ENCODE results near the gene LHFPL2. TPM values are rescaled to one million over a fixed set of nuclear protein-coding genes. Genes with fewer than 3 reads are reported as not detected.

Gene LHFPL2
- total RNA-seq, 4 donors from 2014 or later = 10.3 to 11.6 (median 10.8) TPM

DNA sequence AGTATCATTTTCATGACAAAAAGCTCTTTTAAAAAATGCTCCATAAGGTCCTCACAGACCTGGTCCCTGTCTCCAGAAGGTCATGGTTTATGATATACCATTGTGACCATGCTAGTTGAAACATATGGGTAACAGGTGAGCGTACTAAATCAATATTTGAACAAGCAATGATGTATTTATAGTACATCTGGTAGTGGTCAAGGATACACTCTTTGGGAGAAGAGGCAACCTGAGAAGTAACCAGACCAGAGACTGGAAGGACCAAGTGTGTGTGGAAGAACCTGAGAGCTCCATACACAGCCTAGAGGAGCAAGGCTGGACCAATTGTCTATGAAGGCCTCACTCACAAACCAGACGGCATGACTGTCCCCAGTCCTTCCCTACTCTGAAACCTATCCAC is 55.1 kb downstream of the LHFPL2 start:
- WGBS = 93% methylated on average over 2 of the region's 2 CpGs
- no peaks in the 10 kb centered on the region for H3K27me3 ChIP-seq
- no peak for DNase-seq (ENCODE audit: low spot score in 2 of 2)
- TF ChIP-seq, protein P1, sequence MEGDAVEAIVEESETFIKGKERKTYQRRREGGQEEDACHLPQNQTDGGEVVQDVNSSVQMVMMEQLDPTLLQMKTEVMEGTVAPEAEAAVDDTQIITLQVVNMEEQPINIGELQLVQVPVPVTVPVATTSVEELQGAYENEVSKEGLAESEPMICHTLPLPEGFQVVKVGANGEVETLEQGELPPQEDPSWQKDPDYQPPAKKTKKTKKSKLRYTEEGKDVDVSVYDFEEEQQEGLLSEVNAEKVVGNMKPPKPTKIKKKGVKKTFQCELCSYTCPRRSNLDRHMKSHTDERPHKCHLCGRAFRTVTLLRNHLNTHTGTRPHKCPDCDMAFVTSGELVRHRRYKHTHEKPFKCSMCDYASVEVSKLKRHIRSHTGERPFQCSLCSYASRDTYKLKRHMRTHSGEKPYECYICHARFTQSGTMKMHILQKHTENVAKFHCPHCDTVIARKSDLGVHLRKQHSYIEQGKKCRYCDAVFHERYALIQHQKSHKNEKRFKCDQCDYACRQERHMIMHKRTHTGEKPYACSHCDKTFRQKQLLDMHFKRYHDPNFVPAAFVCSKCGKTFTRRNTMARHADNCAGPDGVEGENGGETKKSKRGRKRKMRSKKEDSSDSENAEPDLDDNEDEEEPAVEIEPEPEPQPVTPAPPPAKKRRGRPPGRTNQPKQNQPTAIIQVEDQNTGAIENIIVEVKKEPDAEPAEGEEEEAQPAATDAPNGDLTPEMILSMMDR (IDR thresholded peaks at IDR 0.05) = no peak
- TF ChIP-seq EP300 (IDR thresholded peaks at IDR 0.05) (no peak), POLR2A (IDR thresholded peaks at IDR 0.05) (no peak), POLR2AphosphoS5 (IDR thresholded peaks at IDR 0.05) (no peak)
- no peak overlapping the region for H3K4me3 ChIP-seq
- no peaks in the 10 kb centered on the region for H3K36me3 ChIP-seq
- H3K9me3 ChIP-seq = no peaks in the 10 kb centered on the region
- H3K4me1 ChIP-seq = peaks cover 41% of the 10 kb centered on the region
- no peak overlapping the region for H3K27ac ChIP-seq

DNA sequence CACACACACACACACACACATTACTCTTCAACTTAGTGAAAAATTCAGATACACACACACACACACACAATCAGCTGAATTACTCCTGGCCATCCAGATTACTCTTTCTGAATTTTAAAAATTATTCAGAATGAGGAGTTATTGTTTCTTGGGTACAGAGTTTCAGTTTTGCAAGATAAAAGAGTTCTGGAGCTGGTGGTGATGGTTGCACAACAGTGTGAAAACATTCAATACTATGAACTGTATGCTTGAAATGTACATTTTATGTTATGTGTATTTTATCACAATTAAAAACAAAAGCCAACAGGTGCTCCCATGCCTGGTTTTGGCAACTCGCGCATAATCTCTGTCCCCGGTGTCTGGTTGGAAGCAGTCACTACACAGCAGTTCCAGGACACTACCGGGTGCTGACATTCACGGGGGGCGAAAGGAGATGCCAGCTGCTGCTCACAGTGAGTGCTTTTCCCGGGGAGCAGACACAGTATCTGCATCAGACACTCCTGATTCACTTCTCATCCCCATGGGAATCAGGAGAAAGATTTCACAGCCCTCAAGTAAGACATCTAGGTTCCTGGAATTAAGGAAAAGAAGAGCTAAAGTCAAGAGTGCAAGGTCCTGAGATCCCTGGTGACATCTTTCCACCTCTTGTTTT is 55.7 kb downstream of the LHFPL2 start:
- H3K9me3 ChIP-seq = no peaks in the 10 kb centered on the region
- DNase-seq (ENCODE audit: low spot score in 2 of 2) = no peak
- WGBS = 87% methylated on average over 7 of the region's 7 CpGs
- no peaks in the 10 kb centered on the region for H3K36me3 ChIP-seq
- H3K4me3 ChIP-seq = no peak overlapping the region
- no peaks in the 10 kb centered on the region for H3K27me3 ChIP-seq
- TF ChIP-seq POLR2A (IDR thresholded peaks at IDR 0.05) (no peak), EP300 (IDR thresholded peaks at IDR 0.05) (no peak), POLR2AphosphoS5 (IDR thresholded peaks at IDR 0.05) (no peak)
- TF ChIP-seq, protein P1 (IDR thresholded peaks at IDR 0.05) = no peak
- peaks cover 37% of the 10 kb centered on the region for H3K4me1 ChIP-seq
- H3K27ac ChIP-seq = no peak overlapping the region

DNA sequence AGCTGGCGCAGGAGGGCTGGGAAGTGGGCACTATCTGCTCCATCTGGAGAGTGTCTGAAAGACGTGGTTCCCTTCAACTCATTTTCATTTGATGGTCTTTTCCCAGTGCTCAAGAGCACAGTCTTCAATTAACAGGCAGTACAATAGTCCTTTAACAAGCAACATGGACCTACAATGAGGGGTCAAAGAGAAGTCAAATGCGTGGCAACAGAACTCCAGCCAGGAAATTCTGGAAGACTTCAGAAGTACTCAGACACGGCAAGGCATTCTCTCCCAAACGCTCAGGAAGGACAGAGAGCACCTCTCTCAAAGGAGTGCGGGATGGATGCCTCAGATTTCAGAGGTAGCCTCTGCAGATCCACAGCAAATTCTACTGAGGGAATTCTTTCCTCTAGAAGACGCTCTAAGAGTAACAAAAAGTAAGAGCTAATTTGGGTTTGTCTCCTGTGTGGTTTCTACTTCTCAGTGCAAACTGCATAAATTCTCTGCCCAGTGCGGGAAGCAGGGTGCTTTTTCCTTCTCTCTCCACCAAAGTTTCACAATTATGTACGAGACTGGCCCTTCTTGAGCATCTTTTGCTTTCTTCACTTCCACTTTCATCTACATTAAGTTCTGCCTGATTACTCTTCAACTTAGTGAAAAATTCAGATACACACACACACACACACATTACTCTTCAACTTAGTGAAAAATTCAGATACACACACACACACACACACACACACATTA is 56.4 kb downstream of the LHFPL2 start:
- Histone ChIP-seq H3K4me1 (peaks cover 42% of the 10 kb centered on the region), H3K27ac (no peak overlapping the region), H3K27me3 (no peaks in the 10 kb centered on the region), H3K4me3 (no peak overlapping the region), H3K9me3 (no peaks in the 10 kb centered on the region), H3K36me3 (no peaks in the 10 kb centered on the region)
- WGBS = 79% methylated on average over 9 of the region's 9 CpGs
- no peak for DNase-seq (ENCODE audit: low spot score in 2 of 2)
- TF ChIP-seq POLR2AphosphoS5 (IDR thresholded peaks at IDR 0.05) (no peak), EP300 (IDR thresholded peaks at IDR 0.05) (no peak), POLR2A (IDR thresholded peaks at IDR 0.05) (no peak)
- TF ChIP-seq, protein P1 (IDR thresholded peaks at IDR 0.05) = no peak

DNA sequence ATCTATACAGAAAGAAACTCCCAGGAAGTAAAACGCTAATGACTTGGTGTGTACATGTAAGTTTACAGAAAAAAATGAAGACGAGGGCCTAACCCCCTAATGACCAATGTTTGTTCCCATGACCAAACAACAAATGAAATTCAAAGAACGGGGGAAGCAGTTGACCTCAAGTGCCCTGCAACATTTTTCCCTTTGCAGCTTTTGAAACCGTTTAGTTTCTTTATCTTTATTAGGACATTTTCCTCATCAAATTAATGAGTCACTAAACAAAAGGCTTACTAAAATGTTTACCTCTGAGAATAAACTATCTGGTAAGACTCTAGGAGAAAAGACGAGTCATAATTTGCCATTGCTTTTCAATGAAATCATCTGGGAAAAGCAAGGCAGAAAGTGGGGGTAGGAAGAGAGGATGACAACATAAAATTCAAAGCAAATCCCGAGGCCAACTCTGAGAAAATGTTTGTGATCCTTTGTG is 57.4 kb downstream of the LHFPL2 start:
- no peaks in the 10 kb centered on the region for H3K9me3 ChIP-seq
- WGBS = 51% methylated on average over 6 of the region's 6 CpGs
- no peaks in the 10 kb centered on the region for H3K27me3 ChIP-seq
- peaks cover 42% of the 10 kb centered on the region for H3K4me1 ChIP-seq
- TF ChIP-seq, protein P1 (IDR thresholded peaks at IDR 0.05) = no peak
- TF ChIP-seq EP300 (IDR thresholded peaks at IDR 0.05) = no peak
- no peak for TF ChIP-seq POLR2AphosphoS5 (IDR thresholded peaks at IDR 0.05)
- TF ChIP-seq POLR2A (IDR thresholded peaks at IDR 0.05) = no peak
- no peak overlapping the region for H3K27ac ChIP-seq
- no peak overlapping the region for H3K4me3 ChIP-seq
- no peak for DNase-seq (ENCODE audit: low spot score in 2 of 2)
- H3K36me3 ChIP-seq = no peaks in the 10 kb centered on the region

DNA sequence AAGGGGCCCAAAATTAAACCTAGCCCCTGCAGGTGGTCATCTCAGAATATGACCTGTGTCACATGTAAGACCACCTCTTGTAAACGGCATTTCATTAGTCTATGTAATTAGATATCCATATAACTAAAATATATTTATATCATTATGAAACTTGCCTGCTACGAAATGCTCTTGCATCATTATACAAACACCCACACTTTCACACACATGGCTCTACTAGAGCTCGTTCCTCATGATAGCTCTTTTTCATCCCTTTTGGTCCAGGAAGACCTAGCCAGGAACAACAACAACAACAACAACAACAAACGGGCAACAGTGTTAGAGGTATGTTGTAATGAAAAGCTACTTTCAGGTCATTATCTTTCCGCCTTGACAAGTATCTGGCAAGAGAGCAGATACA is 58.6 kb downstream of the LHFPL2 start:
- DNase-seq (ENCODE audit: low spot score in 2 of 2) = no peak
- Histone ChIP-seq H3K27ac (no peak overlapping the region), H3K27me3 (no peaks in the 10 kb centered on the region), H3K9me3 (no peaks in the 10 kb centered on the region), H3K4me1 (peaks cover 33% of the 10 kb centered on the region), H3K36me3 (no peaks in the 10 kb centered on the region), H3K4me3 (no peak overlapping the region)
- TF ChIP-seq, protein P1 (IDR thresholded peaks at IDR 0.05) = no peak
- TF ChIP-seq EP300 (IDR thresholded peaks at IDR 0.05) (no peak), POLR2A (IDR thresholded peaks at IDR 0.05) (no peak), POLR2AphosphoS5 (IDR thresholded peaks at IDR 0.05) (no peak)
- WGBS = 84% methylated on average over 5 of the region's 5 CpGs

Data from suprapubic skin (tissue), 4 donors.